ENCODE measurements around the gene PPP1R13B.

Gene PPP1R13B

DNA sequence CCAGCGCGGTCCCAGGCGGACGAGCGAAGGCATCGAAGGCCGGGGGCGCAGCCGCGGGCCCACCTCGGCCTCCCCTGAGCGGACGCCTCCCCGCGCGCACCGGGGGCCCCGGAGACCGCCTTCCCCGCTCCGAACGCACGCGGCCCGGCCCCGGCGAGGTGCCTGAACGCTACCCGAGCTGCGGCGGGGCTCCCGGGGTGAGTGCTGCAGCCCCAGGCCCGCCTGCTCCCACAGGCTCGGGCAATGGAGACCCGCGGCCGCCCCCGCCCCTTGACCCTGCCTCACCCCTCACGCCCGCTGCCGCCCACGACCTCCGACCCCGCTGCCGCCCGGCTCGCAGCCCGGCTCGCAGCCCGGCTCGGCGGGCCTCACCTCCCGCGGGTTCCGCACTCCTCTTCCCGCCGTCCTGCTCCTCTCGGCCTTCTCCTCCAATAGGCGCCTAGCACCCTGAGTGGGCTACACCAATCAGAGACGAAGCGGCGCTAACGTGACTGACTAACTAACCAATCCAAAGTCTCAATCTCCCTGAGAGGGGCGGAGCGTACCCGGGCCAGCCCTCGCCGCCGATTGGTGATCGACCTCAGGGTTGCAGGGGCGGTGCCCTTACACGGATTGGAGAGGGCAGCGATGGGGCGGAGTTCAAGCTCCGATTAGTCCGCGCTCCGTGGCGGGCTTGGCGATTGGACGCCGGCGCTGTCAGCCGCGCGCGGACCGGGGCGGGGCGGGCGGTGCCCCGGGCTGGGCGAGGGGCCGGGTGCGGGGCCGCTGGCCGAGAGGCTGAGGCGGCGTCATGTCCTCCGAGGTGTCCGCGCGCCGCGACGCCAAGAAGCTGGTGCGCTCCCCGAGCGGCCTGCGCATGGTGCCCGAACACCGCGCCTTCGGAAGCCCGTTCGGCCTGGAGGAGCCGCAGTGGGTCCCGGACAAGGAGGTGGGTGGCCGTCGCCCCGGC lies 132.0 kb downstream of the PPP1R13B start, which contains the start of the genes XRCC3 and ZFYVE21:
TSS of gene XRCC3 (minus strand) at position 400 of the 949 bp plus-strand sequence. CDS start 4,364 bp downstream, outside the sequence.
TSS of gene ZFYVE21 (plus strand) at position 759 of the 949 bp plus-strand sequence. CDS start at position 791, 32 bp downstream.
- DNase-seq (ENCODE audit: low read depth in 2 of 2) = peak; percentile 98 to 99

DNA sequence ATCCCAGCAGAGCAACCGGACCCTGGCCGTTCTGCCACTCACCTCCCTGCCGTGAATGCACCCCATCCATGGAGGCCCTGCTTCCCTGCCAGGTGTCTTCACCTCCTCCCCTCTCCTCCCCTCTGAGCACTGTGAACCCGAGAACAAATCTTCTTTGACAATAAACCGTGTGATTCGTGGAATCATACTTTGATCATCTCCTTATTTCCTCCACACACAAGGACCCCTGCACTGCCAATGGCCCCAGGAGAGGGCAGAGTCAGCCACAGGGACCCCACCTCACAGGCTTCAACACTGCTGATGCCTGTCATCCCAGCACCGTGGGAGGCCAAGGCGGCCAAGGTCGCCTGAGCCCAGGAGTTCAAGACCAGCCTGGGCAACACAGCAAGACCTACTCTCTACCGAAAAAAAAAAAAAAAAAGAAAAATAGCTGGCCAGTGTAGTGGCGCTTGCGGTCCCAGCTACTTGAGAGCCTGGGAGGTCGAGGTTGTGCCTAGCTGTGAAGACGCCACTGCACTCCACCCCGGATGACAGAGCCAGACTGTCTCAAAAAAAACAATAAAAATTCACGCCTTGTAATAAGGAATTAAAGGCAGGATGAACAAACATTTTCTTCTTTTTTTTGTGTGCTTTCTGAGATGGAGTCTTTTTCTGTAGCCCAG lies 133.2 kb downstream of the PPP1R13B start:
- DNase-seq (ENCODE audit: low read depth in 2 of 2) = no peak

DNA sequence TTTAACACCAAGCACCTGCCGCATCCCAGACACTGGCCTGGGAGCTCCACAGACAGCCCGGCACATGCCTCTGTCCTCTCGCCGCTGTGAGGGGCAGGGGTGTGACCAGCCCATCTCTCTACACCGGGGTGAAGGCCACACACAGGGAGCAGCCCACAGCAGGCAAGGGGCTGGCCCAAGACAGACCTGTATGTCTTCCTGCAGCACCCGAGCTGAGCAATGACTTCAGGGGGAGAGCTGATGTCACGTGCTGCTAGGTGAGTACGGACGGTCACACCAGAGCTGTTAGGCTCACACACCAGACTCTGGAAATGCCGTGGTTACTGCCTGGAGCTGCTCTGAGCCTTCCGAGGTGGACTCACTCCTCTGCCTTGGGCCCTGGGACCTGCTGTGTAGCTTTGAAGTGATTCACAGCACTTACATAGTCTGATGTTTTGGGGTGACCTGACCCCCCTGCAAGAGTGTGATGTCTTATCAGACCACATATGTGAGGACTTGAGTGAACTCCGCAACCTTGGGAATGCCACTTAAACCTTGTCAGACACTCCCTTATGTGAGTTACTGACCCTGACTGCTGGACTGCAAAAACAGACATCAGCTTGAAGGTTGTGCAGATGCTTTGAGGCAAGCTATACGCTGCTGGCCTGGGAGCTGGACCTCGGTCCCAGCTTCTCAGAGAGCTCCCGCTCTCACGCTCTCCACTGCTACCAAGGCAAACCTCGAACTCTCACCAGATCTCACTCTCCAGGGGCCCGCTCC lies 133.9 kb downstream of the PPP1R13B start:
- no peak for DNase-seq (ENCODE audit: low read depth in 2 of 2)

DNA sequence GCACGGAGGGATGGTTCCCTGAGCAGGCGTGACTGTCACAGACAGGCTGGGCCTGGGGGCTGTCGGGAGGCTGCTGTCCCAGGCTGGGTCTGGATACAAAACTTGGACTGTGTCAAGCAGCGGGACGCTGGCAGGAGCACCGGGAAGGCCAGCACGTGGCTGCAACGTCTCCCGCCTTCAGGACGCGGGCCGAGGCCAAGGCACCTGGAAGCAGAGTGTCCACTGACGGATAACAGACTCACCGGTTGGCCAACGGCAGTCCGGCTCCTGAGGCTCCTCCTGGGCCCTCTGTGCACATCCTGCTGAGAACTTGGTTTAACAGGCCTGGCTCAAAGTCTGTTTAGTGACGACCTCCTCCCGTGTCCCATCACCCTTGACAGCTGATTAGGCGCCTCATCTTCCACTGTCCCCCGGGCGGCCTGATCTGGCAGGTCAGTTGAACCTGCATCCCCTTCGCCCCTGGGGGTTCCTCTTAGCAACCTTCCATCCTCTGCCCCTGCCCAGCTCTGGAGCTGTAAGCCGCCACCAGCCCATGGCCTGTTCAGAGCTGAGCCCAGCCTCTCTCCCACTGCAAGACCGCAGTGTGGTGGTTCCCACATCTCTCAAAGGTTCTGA lies 134.6 kb downstream of the PPP1R13B start:
- DNase-seq (ENCODE audit: low read depth in 2 of 2) = no peak

DNA sequence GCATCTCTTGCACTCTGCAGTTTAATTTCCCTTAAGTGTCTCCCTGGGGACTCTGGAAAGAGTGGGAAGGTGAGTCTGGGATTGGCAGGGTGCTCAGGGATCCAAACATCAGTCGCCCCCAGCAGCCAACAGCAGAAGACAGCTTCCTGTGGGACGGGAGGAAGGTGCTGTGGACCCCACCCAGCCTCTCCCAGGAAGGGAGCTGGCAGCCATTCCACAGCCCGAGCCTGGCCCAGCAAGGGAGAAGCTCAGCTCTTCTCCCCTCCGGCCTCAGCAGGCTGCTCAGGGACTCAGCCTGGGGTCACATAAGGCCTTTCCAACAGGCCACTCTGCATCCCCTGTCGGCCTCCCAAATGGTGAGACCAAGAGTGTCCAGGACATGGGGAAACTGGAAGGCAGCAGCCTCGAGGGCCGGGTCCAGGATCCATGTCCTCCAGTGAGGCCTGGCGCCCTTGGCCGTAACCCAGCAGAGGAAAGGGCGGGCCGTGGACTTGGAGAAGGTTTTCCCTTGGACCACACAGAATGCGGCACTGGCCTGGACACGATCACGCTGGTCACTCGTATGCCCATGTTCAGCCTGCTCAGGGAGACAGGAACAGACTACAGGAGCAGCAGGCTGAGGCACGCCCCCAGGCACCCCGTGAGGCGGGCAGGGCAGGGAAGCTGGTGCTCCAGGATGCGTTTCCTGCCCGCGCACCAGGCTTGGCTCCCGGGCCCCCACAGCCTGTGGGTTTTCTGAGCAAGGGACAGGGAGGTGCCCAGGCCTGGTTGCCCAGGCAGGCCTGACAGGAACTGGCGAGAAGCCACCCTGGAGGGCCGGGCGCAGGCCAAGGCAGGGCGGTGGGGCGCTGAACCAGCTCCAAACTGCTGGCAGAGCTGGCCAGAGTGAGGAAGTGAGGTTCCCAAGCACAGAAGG lies 135.6 kb downstream of the PPP1R13B start:
- no peak for DNase-seq (ENCODE audit: low read depth in 2 of 2)

DNA sequence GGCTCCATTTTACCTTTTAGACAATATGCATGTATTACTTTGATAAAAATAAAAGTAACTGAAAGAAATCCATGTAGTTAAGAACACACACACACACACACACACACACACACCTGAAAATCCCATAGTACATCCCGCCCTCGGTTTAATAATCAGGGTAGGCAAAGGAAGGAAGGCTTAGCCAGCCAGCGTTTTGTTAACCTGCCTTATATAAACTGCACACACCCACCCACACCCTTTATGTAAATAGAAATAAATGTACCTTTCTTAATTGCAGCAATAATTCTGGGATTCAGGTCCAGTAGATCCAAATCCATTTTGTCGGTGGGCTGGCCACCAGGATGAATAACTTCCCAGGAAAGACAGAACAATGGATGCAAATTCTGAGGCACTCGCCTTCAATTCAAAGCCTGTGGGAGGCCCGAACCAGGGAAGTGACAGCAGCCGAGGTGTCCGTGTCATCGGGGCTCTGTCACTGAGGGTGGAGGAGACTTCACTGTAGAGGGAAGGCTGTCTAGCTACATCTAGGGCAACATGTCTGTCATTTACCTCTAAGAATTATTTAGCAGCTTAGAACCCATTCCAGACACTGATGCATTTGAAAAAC lies 136.5 kb downstream of the PPP1R13B start:
- DNase-seq (ENCODE audit: low read depth in 2 of 2) = no peak

DNA sequence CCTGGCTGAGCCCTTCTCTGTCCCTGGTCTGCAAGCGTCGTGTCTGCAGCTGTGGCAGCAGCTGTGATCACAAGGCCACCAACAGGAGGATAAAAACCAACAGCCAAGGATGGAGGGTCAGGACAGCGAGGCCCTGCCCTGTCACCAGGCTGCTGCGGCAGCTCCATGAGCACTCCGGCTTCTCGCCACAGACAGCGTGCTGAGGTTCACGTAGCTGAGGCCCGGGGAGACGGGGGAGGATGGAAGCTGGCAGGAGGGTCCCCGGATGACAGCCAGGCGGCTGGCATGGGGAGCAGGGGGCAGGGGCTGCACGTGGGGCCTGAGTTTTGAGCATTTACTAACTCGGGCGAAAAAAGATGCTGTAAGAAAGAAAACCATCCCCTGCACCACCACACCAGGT lies 137.6 kb downstream of the PPP1R13B start:
- DNase-seq (ENCODE audit: low read depth in 2 of 2) = no peak

DNA sequence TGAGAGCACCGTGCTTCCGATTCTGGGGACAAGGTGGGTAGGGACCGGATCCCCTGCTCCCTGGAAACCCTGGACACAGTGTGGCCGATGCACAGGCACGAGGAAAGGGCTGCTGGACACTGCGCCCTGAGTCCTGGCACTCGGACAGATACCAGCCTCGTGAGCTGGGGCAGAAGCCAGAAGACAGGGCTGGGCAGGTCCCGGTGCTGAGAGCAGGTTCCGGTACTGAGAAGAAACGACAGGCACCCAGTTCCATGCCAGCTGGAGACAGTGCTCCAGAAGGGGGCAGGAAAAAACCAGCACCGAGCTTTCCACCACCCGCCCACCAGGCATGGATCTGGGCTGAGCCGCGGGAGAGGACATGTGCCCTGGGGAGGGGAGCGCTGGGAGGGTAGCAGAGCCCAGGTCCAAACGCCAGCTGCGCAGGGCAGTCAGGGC lies 138.6 kb downstream of the PPP1R13B start:
- no peak for DNase-seq (ENCODE audit: low read depth in 2 of 2)

DNA sequence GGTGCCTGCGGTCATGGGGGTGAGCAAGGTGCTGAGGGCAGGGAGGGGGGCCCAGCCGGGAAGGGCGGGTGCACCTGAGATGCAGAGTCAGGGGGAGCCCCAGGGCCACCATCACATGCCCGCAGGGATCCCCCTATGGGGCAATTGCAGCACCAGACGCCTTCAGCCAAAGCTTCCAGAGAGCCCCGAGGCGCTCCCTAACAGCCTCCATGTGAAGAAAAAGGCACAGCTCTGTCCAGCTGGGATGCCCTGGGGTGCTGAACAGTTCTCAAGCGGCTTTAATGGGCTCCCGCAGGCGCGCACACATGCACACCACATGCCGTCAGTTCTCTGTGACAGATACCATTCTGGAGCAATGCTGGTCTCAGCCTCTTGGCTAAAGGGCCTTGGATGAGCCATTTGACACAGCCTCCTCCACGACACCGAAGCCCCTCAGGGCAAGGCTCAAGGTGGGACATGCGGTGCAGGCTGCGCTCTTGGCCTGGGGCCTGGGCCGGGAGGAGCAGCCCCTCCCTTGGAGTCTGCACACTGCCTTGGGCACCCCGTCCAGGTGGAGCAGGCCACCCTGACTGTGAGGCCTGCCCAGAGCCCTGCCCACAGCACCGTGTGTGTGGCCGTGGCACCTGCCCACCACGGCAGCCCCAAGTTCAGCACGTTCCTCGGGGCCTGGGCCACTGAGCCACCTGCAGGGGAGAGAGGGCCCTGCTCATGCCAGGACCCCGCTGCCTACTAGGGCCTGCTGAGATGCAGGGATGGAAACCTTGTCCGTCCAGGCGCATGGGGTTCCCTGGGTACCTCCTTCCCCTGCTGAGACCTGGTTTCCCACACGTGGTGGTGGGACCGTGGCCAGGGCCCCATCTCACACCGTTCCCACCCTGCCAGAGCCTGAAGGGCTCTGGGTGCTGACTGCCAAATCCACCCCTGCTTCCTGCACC lies 139.8 kb downstream of the PPP1R13B start:
- DNase-seq (ENCODE audit: low read depth in 2 of 2) = no peak

DNA sequence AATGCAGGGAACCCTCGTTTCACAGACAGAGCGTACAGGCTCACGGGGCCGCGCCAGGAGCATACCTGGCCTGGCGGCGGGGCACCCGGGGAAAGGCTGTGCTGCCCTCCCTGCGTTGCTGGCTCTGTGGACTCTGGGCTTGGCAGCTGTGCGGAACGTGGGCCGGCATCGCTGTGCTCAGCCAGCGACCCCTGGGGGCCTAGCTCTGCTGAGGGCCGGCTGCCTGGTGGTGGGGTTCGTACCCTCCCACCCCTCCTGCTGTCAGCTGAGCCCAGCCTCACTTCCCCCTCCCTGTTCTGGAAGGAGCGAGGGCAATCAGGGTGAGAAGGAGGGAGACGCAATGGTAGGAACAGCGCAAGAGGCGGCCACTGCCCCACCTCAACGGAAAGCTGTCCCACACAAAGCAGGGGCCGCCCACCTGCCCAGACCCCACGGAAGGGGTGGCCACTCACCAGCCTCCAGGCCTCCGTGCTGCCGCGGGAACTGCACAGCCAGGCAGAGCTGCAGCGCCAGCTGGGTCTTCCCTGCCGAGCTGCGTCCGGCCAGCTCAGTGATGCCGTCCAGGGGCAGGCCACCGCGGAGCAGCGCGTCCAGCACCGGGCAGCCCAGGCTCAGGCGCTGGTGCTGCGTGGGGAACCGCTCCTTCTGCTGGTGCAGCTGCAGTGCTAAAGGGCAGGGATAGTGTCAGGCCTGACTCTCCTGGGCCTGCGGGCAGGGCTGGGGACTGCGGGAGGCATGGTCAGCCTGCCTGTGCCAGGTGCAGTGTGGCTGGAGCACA lies 140.6 kb downstream of the PPP1R13B start:
- no peak for DNase-seq (ENCODE audit: low read depth in 2 of 2)

DNA sequence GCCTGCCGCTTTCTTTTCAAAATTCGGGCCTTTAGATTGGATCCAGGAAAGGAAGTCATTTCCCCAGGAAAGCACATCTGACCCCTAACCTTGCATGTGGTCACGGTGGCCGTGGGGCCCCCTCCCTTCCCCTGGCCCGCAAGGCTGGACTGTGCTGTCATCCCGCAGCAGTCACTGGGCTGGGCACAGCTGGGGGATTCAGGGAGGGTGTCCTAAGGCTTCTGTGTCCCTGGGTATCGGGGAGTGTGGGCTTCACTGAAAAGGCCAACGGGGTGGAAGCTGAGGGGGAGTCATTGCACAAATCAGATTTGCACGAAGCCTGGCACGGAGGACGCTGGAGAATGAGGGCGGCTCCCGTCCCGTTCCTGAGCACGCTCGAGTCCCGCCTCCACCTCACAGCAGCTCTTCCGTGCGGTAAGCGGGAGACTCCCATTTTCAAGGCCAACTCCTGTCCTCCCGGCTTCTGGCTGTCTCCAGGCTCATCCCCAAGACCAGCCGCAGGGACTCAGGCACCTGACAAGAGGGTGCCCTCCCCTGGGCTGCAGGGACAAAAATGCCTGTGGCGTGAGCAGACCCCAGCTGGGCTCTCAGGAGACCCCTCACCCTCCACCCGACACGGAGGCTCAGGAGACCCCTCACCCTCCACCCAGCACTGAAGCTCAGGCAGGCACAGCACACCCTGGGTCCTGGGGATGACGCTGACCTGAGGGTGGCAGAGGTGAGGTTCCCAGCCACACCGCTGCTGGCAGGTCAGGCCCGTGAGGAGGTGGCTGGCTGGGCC lies 141.7 kb downstream of the PPP1R13B start:
- DNase-seq (ENCODE audit: low read depth in 2 of 2) = no peak

DNA sequence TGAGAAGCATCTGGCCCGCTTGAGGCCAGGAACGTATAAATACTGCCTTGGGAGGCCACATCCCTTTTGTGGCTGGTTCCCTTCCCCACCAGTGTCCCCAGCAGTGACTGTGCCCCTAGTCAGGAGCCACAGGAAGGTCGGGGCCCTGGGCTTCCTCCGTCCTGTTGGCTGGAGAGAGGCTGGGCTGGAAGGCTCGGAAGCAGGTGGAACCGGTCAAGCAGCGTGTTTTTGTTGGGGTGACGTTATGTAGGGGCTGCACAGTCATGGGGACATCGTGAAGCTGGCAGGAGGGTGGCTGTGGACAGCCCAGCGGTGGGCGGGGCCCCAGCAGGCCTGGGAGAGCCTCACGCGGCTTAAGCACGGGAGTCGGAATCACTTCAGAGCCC lies 142.3 kb downstream of the PPP1R13B start:
- no peak for DNase-seq (ENCODE audit: low read depth in 2 of 2)

DNA sequence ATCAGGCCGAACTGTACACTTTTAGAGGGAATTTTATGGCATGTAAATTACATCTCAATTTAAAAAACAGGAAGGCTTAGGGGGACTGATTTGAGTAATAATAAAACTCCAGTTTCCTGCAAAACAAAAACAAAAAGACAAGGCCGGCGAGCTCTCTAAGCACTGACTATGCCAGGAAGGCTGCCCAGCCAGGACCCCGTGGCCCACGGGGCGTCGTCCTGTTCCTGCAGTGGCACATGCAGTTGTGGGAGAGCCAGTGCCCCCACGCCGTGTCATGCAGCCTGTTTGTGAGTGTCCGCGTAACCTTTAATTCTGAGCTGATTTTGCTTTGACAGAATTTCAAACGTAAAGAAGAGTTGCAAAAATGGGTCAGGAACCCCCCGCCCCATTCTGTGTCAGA lies 142.7 kb downstream of the PPP1R13B start:
- no peak for DNase-seq (ENCODE audit: low read depth in 2 of 2)

DNA sequence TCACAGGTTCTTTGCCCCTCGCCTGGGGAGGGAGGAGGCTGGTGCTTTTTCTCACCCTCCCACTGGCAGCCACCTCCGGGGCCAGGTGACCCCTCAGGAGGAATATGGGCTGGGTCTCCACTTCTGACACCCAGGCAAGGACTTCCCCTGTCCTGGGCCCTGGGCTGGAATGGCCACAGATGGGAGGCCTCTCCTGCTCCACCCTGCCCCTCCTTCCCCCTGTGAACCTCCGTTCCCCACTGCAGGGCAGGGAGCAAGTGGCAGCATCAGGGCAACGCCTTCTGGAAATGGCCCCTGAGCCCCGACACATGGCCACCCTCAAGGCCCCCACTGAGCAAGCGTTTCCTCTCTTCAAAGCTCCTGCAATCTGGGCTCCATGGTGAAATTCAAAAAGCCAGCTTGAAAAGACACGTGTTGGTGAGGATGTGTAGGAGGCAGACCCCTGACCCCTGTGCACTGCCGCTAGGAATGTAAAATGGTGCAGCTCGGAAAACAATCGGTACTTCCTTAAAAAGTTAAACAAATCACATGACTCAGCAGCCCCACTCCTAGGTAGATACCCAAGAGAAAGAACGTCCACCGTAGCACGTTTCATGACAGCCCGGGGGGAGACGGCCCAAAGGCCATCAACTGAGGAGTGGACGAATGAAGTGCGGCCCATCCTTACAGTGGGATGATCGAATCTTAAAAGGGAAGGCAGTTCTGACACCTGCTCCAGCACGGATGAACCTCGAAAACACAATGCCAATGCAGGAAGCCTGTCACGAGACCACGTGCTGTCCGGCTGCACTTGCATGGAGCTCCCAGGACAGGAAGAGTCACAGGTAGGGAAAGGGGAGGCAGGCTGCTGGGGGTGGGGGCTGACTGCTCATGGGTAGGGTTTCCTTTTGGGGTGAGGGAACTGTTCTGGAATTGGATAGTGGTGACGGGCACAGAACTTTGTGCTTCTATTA lies 143.7 kb downstream of the PPP1R13B start:
- no peak for DNase-seq (ENCODE audit: low read depth in 2 of 2)

DNA sequence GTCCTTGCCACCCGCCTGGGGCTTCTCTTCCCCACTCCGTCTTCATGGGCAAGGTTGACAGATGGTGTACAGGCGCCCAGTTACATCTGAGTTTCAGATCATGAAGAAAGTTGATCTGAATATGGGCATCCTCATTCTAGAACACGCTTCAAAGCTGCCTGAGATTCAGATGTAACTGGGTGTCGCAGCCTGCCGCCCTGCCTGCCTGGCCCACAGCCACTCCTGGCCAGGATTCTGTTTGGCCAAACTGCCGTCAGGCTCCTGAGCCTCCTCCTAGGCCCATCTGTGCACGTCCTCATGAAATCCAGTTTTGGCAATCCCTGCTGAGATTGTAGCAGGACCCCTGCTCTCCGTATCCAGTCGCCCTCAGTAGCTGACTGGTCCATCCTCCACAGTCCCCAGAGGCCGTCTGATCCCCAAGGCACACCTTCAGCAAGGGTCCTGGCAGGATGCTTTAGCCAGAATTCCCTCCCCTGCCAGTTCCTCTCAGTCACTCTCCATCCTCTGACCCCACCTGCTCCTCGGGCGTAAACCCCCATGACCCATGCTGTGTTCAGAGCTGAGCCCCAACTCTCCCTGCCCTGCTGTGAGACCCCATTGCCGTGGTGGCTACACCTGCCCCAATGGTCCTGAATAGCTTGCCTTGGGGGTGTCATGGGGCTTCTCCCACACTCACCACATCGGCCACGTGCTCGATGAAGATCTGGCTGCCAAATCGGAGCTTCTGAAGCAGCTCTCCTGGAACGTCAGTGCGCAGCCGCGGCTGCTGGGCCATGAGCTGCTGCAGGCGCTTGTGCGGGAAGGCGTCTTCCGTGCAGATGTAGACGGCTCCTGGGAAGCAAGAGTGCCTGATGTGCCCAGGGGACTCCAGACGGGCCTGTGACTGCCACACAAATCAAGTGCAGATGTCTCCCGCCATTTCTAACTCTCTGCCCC lies 144.6 kb downstream of the PPP1R13B start:
- DNase-seq (ENCODE audit: low read depth in 2 of 2) = no peak

All from stimulated activated CD4-positive, alpha-beta T cell treated with anti-CD3 and anti-CD28 coated beads, Interleukin-1b, Interleukin-23, amount 100 ng/mL, for 1 hour (primary cell).